ENCODE measurements around the gene TERT. TPM values are rescaled to one million over a fixed set of nuclear protein-coding genes. Genes with fewer than 3 reads are reported as not detected.

TERT gene
- total RNA-seq, 1 experiment from 2014 or later = 15.1 TPM

- Histone ChIP-seq H3K4me3 (ENCODE audit: insufficient read depth, low read depth, low read length) (no peak overlapping the region), H3K27me3 (ENCODE audit: control insufficient read depth, insufficient read depth, low read length) (no peaks in the 10 kb centered on the region), H3K36me3 (replicated peaks; ENCODE audit: control insufficient read depth, insufficient read depth, low read length) (no peaks in the 10 kb centered on the region)
- DNase-seq = no peak
Observed at GRCh38 chr5:1219768-1220100, 75.1 kb downstream of the TERT start.

- no peaks in the 10 kb centered on the region for H3K27me3 ChIP-seq (ENCODE audit: control insufficient read depth, insufficient read depth, low read length)
- DNase-seq = no peak
Observed at GRCh38 chr5:1219098-1219767, 75.6 kb downstream of the TERT start.

GRCh38 chr5:1218351-1219080, 76.4 kb downstream of the TERT start:
- Histone ChIP-seq H3K36me3 (replicated peaks; ENCODE audit: control insufficient read depth, insufficient read depth, low read length) (no peaks in the 10 kb centered on the region), H3K27me3 (ENCODE audit: control insufficient read depth, insufficient read depth, low read length) (no peaks in the 10 kb centered on the region), H3K4me3 (ENCODE audit: insufficient read depth, low read depth, low read length) (no peak overlapping the region)
- DNase-seq = no peak

More at GRCh38 chr5:1219098-1219767, 75.6 kb downstream of the TERT start:
- H3K36me3 ChIP-seq (replicated peaks; ENCODE audit: control insufficient read depth, insufficient read depth, low read length) = no peaks in the 10 kb centered on the region
- no peak overlapping the region for H3K4me3 ChIP-seq (ENCODE audit: insufficient read depth, low read depth, low read length)

- peak; percentile 90 for DNase-seq
- Histone ChIP-seq H3K4me3 (ENCODE audit: insufficient read depth, low read depth, low read length) (no peak overlapping the region), H3K36me3 (replicated peaks; ENCODE audit: control insufficient read depth, insufficient read depth, low read length) (no peaks in the 10 kb centered on the region), H3K27me3 (ENCODE audit: control insufficient read depth, insufficient read depth, low read length) (no peaks in the 10 kb centered on the region)
Observed at GRCh38 chr5:1217596-1218206, 77.2 kb downstream of the TERT start.

- DNase-seq = no peak
- Histone ChIP-seq H3K36me3 (replicated peaks; ENCODE audit: control insufficient read depth, insufficient read depth, low read length) (no peaks in the 10 kb centered on the region), H3K4me3 (ENCODE audit: insufficient read depth, low read depth, low read length) (no peak overlapping the region), H3K27me3 (ENCODE audit: control insufficient read depth, insufficient read depth, low read length) (no peaks in the 10 kb centered on the region)
Observed at GRCh38 chr5:1216918-1217295, 78.0 kb downstream of the TERT start.

GRCh38 chr5:1216211-1216917, 78.5 kb downstream of the TERT start:
- H3K36me3 ChIP-seq (replicated peaks; ENCODE audit: control insufficient read depth, insufficient read depth, low read length) = no peaks in the 10 kb centered on the region
- no peaks in the 10 kb centered on the region for H3K27me3 ChIP-seq (ENCODE audit: control insufficient read depth, insufficient read depth, low read length)
- H3K4me3 ChIP-seq (ENCODE audit: insufficient read depth, low read depth, low read length) = no peak overlapping the region
- DNase-seq = no peak

GRCh38 chr5:1215320-1216096, 79.4 kb downstream of the TERT start:
- Histone ChIP-seq H3K36me3 (replicated peaks; ENCODE audit: control insufficient read depth, insufficient read depth, low read length) (no peaks in the 10 kb centered on the region), H3K27me3 (ENCODE audit: control insufficient read depth, insufficient read depth, low read length) (no peaks in the 10 kb centered on the region), H3K4me3 (ENCODE audit: insufficient read depth, low read depth, low read length) (no peak overlapping the region)
- no peak for DNase-seq

- Histone ChIP-seq H3K27me3 (ENCODE audit: control insufficient read depth, insufficient read depth, low read length) (no peaks in the 10 kb centered on the region), H3K36me3 (replicated peaks; ENCODE audit: control insufficient read depth, insufficient read depth, low read length) (no peaks in the 10 kb centered on the region), H3K4me3 (ENCODE audit: insufficient read depth, low read depth, low read length) (no peak overlapping the region)
- no peak for DNase-seq
Observed at GRCh38 chr5:1214936-1215220, 80.0 kb downstream of the TERT start.

- peak; percentile 75 for DNase-seq
- H3K4me3 ChIP-seq (ENCODE audit: insufficient read depth, low read depth, low read length) = no peak overlapping the region
- H3K27me3 ChIP-seq (ENCODE audit: control insufficient read depth, insufficient read depth, low read length) = no peaks in the 10 kb centered on the region
- no peaks in the 10 kb centered on the region for H3K36me3 ChIP-seq (replicated peaks; ENCODE audit: control insufficient read depth, insufficient read depth, low read length)
Observed at GRCh38 chr5:1214163-1214935, 80.5 kb downstream of the TERT start.

- Histone ChIP-seq H3K4me3 (ENCODE audit: insufficient read depth, low read depth, low read length) (no peak overlapping the region), H3K27me3 (ENCODE audit: control insufficient read depth, insufficient read depth, low read length) (no peaks in the 10 kb centered on the region), H3K36me3 (replicated peaks; ENCODE audit: control insufficient read depth, insufficient read depth, low read length) (no peaks in the 10 kb centered on the region)
- DNase-seq = no peak
Observed at GRCh38 chr5:1213508-1214162, 81.2 kb downstream of the TERT start.

GRCh38 chr5:1212881-1213280, 82.0 kb downstream of the TERT start:
- Histone ChIP-seq H3K4me3 (ENCODE audit: insufficient read depth, low read depth, low read length) (no peak overlapping the region), H3K36me3 (replicated peaks; ENCODE audit: control insufficient read depth, insufficient read depth, low read length) (no peaks in the 10 kb centered on the region), H3K27me3 (ENCODE audit: control insufficient read depth, insufficient read depth, low read length) (no peaks in the 10 kb centered on the region)
- DNase-seq = peak; percentile 69

- DNase-seq = no peak
- Histone ChIP-seq H3K36me3 (replicated peaks; ENCODE audit: control insufficient read depth, insufficient read depth, low read length) (no peaks in the 10 kb centered on the region), H3K27me3 (ENCODE audit: control insufficient read depth, insufficient read depth, low read length) (no peaks in the 10 kb centered on the region), H3K4me3 (ENCODE audit: insufficient read depth, low read depth, low read length) (no peak overlapping the region)
Observed at GRCh38 chr5:1212271-1212670, 82.6 kb downstream of the TERT start.

- H3K27me3 ChIP-seq (ENCODE audit: control insufficient read depth, insufficient read depth, low read length) = no peaks in the 10 kb centered on the region
- DNase-seq = no peak
- no peaks in the 10 kb centered on the region for H3K36me3 ChIP-seq (replicated peaks; ENCODE audit: control insufficient read depth, insufficient read depth, low read length)
- no peak overlapping the region for H3K4me3 ChIP-seq (ENCODE audit: insufficient read depth, low read depth, low read length)
Observed at GRCh38 chr5:1211701-1212100, 83.2 kb downstream of the TERT start.

All from H7 (cell line).